HFF-Myc (cell line): Measurements from ENCODE around the gene PHF2.

Experiments used
- DNase-seq: peaks from one replicate; pipeline ENCODE4 v3.0.0-alpha.2; 2011; ENCODE audit warnings: low read depth; ENCODE audit errors: extremely low read depth
- H3K4me3 ChIP-seq: replicated peaks from 2 replicates; pipeline ENCODE4 v1.5.1; 2011; ENCODE audit warnings: low read depth, mild to moderate bottlenecking, control low read depth, low read length
- TF ChIP-seq, protein P1 (sequence below): IDR thresholded peaks from 2 replicates; pipeline ENCODE4 v1.5.1; 2012; ENCODE audit warnings: mild to moderate bottlenecking, low read depth, low read length, control low read depth; ENCODE audit errors: missing control alignments

Gene PHF2

DNA sequence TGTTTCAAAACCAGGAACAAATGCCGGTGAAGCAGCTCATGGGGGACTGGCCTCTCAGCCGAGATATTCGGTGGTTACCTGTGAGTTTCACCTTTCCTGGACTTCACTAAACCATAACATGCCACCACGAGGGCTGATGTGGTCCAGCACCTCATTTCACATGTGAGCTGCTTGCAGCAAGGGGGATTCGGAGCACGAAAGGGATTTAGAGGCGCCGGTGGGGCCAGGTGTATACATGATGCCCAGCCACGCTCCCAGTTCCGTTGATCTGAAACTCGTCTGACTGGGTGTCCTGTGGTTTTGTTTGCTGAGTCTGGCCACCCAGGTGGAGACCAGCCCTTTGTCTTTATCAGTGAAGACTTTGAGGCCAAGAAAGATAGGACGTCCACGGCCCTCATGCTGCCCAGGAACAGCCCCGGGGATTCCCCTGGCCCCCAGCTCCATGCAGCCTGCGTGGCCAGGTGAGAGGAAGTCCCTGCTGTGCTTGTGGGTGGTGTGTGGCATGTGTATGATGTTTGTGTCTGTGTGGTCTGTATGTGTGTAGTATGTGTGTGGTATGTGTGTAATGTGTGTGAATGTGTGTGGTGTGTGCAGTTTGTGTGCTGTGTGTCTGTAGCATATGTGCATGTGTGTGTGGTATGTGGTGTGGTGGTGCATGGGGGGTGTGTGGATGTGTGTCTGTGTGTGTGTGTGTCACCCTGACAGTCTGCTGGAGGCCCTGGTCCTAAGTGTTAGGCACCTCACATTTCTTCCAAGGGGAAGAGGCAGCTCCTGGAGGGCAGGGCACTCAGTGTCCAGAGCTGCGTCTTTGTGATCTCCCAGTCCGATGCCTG is 23.4 kb downstream of the PHF2 start:
- TF ChIP-seq, protein P1, sequence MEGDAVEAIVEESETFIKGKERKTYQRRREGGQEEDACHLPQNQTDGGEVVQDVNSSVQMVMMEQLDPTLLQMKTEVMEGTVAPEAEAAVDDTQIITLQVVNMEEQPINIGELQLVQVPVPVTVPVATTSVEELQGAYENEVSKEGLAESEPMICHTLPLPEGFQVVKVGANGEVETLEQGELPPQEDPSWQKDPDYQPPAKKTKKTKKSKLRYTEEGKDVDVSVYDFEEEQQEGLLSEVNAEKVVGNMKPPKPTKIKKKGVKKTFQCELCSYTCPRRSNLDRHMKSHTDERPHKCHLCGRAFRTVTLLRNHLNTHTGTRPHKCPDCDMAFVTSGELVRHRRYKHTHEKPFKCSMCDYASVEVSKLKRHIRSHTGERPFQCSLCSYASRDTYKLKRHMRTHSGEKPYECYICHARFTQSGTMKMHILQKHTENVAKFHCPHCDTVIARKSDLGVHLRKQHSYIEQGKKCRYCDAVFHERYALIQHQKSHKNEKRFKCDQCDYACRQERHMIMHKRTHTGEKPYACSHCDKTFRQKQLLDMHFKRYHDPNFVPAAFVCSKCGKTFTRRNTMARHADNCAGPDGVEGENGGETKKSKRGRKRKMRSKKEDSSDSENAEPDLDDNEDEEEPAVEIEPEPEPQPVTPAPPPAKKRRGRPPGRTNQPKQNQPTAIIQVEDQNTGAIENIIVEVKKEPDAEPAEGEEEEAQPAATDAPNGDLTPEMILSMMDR = no peak
- H3K4me3 ChIP-seq = no peak overlapping the region
- no peak for DNase-seq

DNA sequence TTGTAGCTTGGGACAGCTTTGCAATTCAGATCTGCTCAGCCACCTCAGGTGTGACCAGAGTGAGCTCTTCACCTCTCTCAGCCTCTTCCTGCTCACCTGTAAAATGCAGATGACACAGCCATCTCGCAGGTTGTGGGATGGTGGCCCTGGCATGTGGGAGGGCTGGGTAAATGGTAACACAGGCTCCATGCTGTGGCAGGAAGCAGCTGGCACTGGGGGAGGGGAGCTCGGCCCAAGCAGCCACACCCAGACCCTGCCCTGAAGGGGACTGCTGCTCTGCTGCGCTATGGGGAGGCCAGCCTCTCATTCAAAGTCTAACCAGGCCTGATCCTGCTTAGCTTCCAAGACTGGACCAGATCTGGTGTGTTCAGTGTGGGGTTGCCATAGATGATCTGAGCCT is 24.1 kb downstream of the PHF2 start:
- TF ChIP-seq, protein P1 = no peak
- no peak overlapping the region for H3K4me3 ChIP-seq
- DNase-seq = no peak

DNA sequence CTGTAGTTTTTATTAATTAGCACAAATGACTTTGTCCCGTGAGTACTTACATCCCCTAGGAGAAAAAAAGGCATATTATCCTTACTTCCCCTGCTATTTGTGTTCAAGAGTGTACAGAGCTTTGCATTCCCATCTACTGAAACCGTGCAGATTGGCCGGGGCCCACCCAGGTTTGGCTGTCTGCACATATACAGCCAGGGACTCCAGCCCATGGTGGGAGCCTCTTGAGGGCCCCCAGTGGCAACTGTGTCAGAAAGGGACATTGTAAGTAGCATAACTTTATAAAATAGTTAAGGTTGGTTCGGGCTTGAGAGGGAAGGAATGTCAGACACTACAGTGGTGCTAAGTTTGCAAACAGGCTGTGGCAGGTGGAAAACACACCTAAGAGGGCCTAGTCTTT is 24.7 kb downstream of the PHF2 start:
- DNase-seq = no peak
- no peak overlapping the region for H3K4me3 ChIP-seq
- TF ChIP-seq, protein P1 = no peak

DNA sequence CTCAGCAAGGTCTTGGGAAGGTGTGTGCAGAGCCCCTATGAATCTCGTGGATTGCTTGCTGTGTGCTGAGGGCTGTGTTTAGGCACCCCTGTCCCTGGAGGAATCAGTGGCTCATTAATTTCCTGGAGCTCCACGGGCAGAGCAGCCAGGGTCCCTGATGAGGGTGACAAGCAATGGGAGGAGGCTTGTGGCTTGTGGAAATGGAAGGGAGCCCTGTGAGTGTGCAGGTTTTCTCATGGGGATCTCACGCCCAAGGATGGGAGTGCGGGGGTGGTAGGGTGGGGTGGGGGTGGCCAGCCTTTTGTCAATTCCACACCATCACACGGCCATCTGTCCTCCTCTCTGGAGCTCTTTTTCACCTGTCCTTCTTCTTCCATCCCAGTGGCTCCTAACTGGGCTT is 25.3 kb downstream of the PHF2 start:
- TF ChIP-seq, protein P1 = no peak
- DNase-seq = no peak
- no peak overlapping the region for H3K4me3 ChIP-seq

DNA sequence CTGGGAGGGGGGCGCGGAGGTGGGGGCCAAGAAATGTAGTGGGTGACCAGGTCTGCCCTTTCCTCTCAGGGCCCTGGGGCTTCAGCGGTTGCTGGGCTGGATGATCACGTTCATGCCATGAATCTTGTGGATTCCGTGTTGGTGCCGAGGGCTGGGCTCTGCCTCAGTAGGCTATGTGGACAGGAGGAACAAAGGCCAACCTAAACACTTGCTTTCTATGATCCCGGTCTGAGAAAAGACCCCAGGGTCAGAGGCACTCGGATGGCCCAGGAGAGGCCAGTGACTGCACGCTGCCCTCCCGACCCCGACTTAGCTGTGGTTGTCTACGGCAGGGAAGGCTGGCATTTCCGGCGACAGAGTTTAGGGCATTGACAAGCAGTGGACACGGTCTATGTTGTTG is 26.6 kb downstream of the PHF2 start:
- DNase-seq = no peak
- TF ChIP-seq, protein P1 = no peak
- H3K4me3 ChIP-seq = no peak overlapping the region

DNA sequence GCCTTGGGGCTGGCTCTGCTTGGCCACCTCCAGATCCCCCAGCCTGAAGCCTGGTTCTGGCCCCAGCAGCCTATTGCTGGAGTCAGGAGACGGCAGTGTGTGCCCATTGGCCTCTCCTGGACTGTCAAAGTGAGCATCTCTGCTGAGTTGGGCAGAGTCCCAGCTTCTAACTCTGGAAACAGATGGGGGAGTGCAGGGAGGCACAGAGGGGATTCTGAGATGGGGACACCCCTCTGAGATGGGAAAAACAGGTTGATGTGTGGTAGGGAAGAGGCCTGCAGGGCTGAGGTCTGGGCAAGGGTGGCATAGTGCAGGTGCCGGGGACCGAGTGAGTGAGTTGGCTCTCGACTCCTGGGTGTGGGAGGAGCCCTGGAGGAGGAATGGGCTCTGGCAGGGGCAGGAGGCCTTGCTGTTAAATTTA is 27.5 kb downstream of the PHF2 start:
- TF ChIP-seq, protein P1 = no peak
- H3K4me3 ChIP-seq = no peak overlapping the region
- no peak for DNase-seq
